Heart right ventricle (tissue), 16 donors: Measurements from ENCODE around the gene SMYD3. TPM values are rescaled to one million over a fixed set of nuclear protein-coding genes. Genes with fewer than 3 reads are reported as not detected.
"Not testable (repeated sequence)": the region's sequence is repeated elsewhere in the genome, so short reads cannot be mapped to it uniquely, and the experiment has no call there.

Experiments used
- ATAC-seq, 8 donors: fragments of 200-7000 bp; cut with Tn5 transposase; one replicate each; pipeline ENCODE4 v1.9.1; 2020; ENCODE audit warnings: mild to moderate bottlenecking in 8 of 8, moderate library complexity in 8 of 8, moderate number of reproducible peaks in 1 of 8
- DNase-seq, 2 donors: peaks; one replicate each; pipeline ENCODE4 v3.0.0-alpha.2; 2020
- H3K27ac ChIP-seq, 10 donors: fragments of 200-600 bp; sonication (generic) in 2 of 10; one replicate each; pipeline versions ENCODE4 v1.5.0 to v1.8.0; 2020 to 2022; ENCODE audit warnings: mild to moderate bottlenecking in 3 of 10
- H3K27me3 ChIP-seq, 7 donors: fragments of 200-600 bp; one replicate each; pipeline ENCODE4 v1.8.0; 2021 to 2022; ENCODE audit warnings: mild to moderate bottlenecking in 2 of 7
- H3K36me3 ChIP-seq, 9 donors: fragments of 200-600 bp; sonication (generic) in 1 of 9; one replicate each; pipeline versions ENCODE4 v1.5.0 to v1.8.0; 2020 to 2022; ENCODE audit warnings: mild to moderate bottlenecking in 2 of 9
- H3K4me1 ChIP-seq, 9 donors: fragments of 200-600 bp; sonication (generic) in 1 of 9; one replicate each; pipeline versions ENCODE4 v1.5.0 to v1.8.0; 2020 to 2022; ENCODE audit warnings: mild to moderate bottlenecking in 4 of 9
- H3K4me3 ChIP-seq, 10 donors: fragments of 200-600 bp; sonication (generic) in 2 of 10; one replicate each; pipeline versions ENCODE4 v1.5.0 to v1.8.0; 2020 to 2022; ENCODE audit warnings: mild to moderate bottlenecking in 7 of 10, moderate library complexity in 2 of 10
- H3K9me3 ChIP-seq, 11 donors: fragments of 200-600 bp in 10 of 11; sonication (generic) in 2 of 11; one replicate each; pipeline versions ENCODE4 v1.5.0 to v1.8.0; 2013 to 2022; ENCODE audit warnings: mild to moderate bottlenecking in 2 of 11, control low read depth in 1 of 11, moderate library complexity in 1 of 11
- WGBS, 2 donors: extraction: QIAGEN DNeasy Blood & Tissue Kit; methylation state at CpG; one replicate each; pipeline ENCODE4 v1.1.7; 2013; ENCODE audit warnings: inconsistent platforms in 1 of 2; 5-methylcytosine and 5-hydroxymethylcytosine counted together
- intact Hi-C, 10 donors: fragments of 100-400 bp; cut with DNase I; formaldehyde crosslinking; loops; one replicate each; pipeline versions ENCODE4 v1.11.1 to v1.14.2; 2022
- polyA plus RNA-seq, 2 donors: library from polyadenylated mRNA; stranded (reverse); fragments of 200-250 nt; gene quantifications; one replicate each; pipeline ENCODE4 v1.2.3, GENCODE V29; 2013
- total RNA-seq, 10 donors: library from RNA; stranded (reverse); fragmentation: NEBNext Ultra II Directional in 3 of 10; extraction: Animal tissue kit (Norgen Biotek cat#: 25700) in 3 of 10; gene quantifications; one replicate each; pipeline versions ENCODE4 v1.2.1 to v1.2.4, GENCODE V29; 2021 to 2023
- TF ChIP-seq, protein P1 (sequence below), 9 donors: fragments of 200-600 bp; sonication (generic) in 2 of 9; IDR thresholded peaks; one replicate each; pipeline versions ENCODE4 v1.5.0 to v1.8.0; 2021 to 2022; ENCODE audit warnings: antibody characterized with exemption in 9 of 9, mild to moderate bottlenecking in 5 of 9, moderate library complexity in 1 of 9
- donor health status: Arrhythmogenic right ventricular cardiomyopathy.
- donor health status: ischemic (EF 13 %, LVEDD 7.1; RV severe dilation, severe dysfunction).
- donor health status: healthy with polysubstance abuse.
- donor health status: DM: no; HTN: yes; CAD: no.
- donor health status: DM: no; HTN: no; CAD: no.
- donor health status: ischemic (EF 25% LVEDD 6.9; RV normal size, moderate dysfunction).
- donor health status: ischemic (EF 25% LVEDD 5.7; RV mildly dilated, moderate dysfunction).
- donor health status: healthy.
- donor health status: DM: yes; HTN: yes; CAD: no.
- donor health status: Ischemic cardiomyopathy.
- donor health status: ischemic (EF 35%, LVEDD 5.7; RV mildly dilated, moderate dysfunction).
- donor health status: nonischemic (EF 11% LVEDD 7.7; RV severe dilation, severe dysfunction).
- donor health status: DM: yes; HTN: yes; CAD: no.
- donor health status: PGD.
- donor health status: ischemic (EF 29% LVEDD 5.4; RV normal size, mild dysfunction).
- donor health status: nonischemic (EF 23%, LVEDD 6.1; RV moderate dilation, normal function).

The SMYD3 gene
- total and polyA plus RNA-seq, 12 donors, result 5.9 to 13.9 (median 8.1) TPM

DNA sequence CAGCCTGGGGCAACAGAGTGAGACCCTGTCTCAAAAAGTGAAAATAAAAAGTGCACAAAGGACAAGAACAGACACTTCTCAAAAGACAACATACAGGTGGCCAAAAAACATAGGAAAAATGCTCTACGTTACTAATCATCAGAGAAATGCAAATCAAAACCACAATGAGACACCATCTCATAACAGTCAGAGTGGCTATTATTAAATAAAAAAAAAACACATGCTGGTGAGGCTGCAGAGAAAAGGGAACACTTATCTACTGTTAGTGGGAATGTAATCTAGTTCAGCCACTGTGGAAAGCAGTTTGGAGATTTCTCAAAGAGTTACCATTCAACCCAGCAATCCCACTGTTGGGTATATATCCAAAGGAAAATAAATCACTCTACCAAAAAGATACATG lies 173.2 kb downstream of the SMYD3 start:
- H3K9me3 ChIP-seq, result peaks cover 0 to 6% (median 0%) of the 10 kb centered on the region in 11 donors
- H3K4me1 ChIP-seq, result no peaks in the 10 kb centered on the region
- TF ChIP-seq, protein P1, sequence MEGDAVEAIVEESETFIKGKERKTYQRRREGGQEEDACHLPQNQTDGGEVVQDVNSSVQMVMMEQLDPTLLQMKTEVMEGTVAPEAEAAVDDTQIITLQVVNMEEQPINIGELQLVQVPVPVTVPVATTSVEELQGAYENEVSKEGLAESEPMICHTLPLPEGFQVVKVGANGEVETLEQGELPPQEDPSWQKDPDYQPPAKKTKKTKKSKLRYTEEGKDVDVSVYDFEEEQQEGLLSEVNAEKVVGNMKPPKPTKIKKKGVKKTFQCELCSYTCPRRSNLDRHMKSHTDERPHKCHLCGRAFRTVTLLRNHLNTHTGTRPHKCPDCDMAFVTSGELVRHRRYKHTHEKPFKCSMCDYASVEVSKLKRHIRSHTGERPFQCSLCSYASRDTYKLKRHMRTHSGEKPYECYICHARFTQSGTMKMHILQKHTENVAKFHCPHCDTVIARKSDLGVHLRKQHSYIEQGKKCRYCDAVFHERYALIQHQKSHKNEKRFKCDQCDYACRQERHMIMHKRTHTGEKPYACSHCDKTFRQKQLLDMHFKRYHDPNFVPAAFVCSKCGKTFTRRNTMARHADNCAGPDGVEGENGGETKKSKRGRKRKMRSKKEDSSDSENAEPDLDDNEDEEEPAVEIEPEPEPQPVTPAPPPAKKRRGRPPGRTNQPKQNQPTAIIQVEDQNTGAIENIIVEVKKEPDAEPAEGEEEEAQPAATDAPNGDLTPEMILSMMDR (IDR thresholded peaks at IDR 0.05), result no peak
- intact Hi-C loops, result no loop called here
- 89 to 98% methylated on average over 1 of the region's 1 CpG for WGBS, 2 donors
- no peak overlapping the region for H3K4me3 ChIP-seq
- H3K36me3 ChIP-seq, result peaks cover 0 to 6% (median 0%) of the 10 kb centered on the region in 9 donors
- ATAC-seq, result no peak
- DNase-seq, result no peak
- no peak overlapping the region for H3K27ac ChIP-seq
- no peaks in the 10 kb centered on the region for H3K27me3 ChIP-seq

DNA sequence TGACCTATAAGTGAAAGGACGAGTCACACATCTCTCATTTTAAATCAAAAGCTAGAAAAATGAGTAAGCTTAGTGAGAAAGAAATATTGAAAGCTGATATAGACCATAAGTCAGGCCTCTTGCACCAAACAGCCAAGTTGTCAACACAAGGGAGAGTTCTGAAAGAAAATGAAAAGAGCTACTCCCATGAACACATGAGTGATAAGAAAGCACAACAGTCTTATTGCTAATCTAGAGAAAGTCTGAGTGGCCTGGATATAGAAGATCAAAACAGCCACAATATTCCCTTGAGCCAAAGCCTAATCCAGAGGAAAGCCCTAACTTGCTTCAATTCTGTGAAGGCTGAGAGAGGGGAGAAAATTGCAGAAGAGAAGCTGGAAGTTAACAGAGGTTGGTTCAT lies 175.0 kb downstream of the SMYD3 start:
- WGBS, 2 donors, result 68 to 87% methylated on average over 1 of the region's 1 CpG
- DNase-seq (no peak), ATAC-seq (no peak)
- Histone ChIP-seq H3K4me1 (no peaks in the 10 kb centered on the region), H3K27me3 (no peaks in the 10 kb centered on the region), H3K4me3 (no peak overlapping the region), H3K9me3 (peaks cover 0 to 6% (median 0%) of the 10 kb centered on the region in 11 donors), H3K27ac (no peak overlapping the region), H3K36me3 (peaks cover 0 to 6% (median 0%) of the 10 kb centered on the region in 9 donors)
- TF ChIP-seq, protein P1 (IDR thresholded peaks at IDR 0.05), result no peak
- intact Hi-C loops, result no loop called here

DNA sequence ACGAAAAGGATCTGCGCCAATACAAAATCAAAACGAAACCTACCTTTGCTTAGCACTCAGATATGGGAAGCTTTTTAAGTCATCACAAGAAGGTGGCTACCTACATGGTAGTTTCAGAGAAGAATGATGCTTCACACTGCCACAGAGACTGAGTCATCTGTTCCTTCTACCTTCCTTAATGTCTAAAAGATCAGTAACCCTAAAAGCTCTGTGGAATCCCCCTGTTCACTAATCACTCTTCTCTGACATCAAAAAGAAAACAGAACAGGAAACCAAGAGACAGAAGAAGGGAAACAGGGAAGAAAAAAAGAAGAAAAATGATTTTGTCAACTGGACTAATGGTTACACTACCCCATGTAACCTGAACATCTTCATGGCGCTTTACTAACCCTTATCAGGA lies 177.2 kb downstream of the SMYD3 start:
- Histone ChIP-seq H3K9me3 (peaks cover 0 to 6% (median 0%) of the 10 kb centered on the region in 11 donors), H3K36me3 (peaks cover 0 to 6% (median 0%) of the 10 kb centered on the region in 9 donors), H3K4me1 (no peaks in the 10 kb centered on the region), H3K4me3 (no peak overlapping the region), H3K27me3 (no peaks in the 10 kb centered on the region), H3K27ac (no peak overlapping the region)
- ATAC-seq, result no peak
- intact Hi-C loops, result no loop called here
- no peak for DNase-seq
- TF ChIP-seq, protein P1 (IDR thresholded peaks at IDR 0.05), result no peak
- WGBS, 2 donors, result 97 to 98% methylated on average over 4 of the region's 4 CpGs

DNA sequence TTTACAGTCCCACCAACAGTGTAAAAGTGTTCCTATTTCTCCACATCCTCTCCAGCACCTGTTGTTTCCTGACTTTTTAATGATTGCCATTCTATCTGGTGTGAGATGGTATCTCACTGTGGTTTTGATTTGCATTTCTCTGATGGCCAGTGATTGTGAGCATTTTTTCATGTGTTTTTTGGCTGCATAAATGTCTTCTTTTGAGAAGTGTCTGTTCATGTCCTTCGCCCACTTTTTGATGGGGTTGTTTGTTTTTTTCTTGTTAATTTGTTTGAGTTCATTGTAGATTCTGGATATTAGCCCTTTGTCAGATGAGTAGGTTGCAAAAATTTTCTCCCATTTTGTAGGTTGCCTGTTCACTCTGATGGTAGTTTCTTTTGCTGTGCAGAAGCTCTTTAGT lies 177.8 kb downstream of the SMYD3 start:
- H3K27me3 ChIP-seq, H3K4me1 ChIP-seq, H3K27ac ChIP-seq, intact Hi-C loops, H3K4me3 ChIP-seq, ATAC-seq, DNase-seq, H3K9me3 ChIP-seq, H3K36me3 ChIP-seq: not testable (repeated sequence)
- WGBS, 2 donors, result no CpG with 5 or more reads among the region's 1 CpG

DNA sequence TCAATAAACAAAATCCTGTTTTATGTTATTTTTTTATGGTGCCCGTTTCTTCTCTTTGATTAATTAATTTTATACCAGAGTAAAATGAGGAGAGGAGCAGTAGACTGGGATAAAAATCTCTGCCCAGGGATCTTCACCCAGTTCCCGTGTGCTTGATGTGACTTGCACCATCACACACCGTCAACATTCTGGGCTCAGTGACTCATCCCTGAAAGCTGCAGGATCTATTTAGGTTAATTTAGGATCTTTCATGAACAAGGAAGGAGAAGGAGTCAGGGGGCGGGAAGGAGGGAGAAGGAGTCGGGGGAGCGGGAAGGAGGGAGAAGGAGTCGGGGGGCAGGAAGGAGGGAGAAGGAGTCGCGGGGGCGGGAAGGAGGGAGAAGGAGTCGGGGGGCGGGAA lies 182.4 kb downstream of the SMYD3 start:
- TF ChIP-seq, protein P1 (IDR thresholded peaks at IDR 0.05), result no peak
- H3K9me3 ChIP-seq, result peaks cover 0 to 2% (median 0%) of the 10 kb centered on the region in 11 donors
- DNase-seq (no peak), ATAC-seq (no peak)
- H3K4me3 ChIP-seq, result no peak overlapping the region
- WGBS, 2 donors, result 95 to 98% methylated on average over 11 to 12 of the region's 12 CpGs
- no peaks in the 10 kb centered on the region for H3K27me3 ChIP-seq
- peaks cover 0 to 8% (median 0%) of the 10 kb centered on the region in 9 donors for H3K4me1 ChIP-seq
- H3K36me3 ChIP-seq, result peaks cover 0 to 2% (median 0%) of the 10 kb centered on the region in 9 donors
- no peak overlapping the region for H3K27ac ChIP-seq
- intact Hi-C loops, result no loop called here

DNA sequence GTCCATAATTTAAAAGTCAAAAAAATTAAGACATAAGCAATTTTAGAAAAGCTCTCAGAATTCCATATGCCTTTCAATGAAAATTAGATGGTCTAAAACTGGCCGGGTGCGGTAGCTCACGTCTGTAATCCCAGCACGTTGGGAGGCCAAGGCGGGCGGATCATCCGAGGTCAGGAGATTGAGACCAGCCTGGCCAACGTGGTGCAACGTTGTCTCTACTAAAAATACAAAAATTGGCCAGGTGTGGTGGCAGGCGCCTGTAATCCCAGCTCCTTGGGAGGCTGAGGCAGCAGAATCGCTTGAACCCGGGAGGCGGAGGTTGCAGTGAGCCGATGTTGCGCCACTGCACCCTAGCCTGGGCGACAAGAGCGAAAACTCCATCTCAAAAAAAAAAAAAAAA lies 183.0 kb downstream of the SMYD3 start:
- ATAC-seq, H3K9me3 ChIP-seq, DNase-seq, H3K36me3 ChIP-seq, H3K27ac ChIP-seq, H3K4me3 ChIP-seq, H3K4me1 ChIP-seq, H3K27me3 ChIP-seq, intact Hi-C loops: not testable (repeated sequence)
- 94 to 98% methylated on average over 17 of the region's 17 CpGs for WGBS, 2 donors
